HG02678 (cell line): Measurements from ENCODE around the gene LTBP1.
"Not testable (repeated sequence)": the region's sequence is repeated elsewhere in the genome, so short reads cannot be mapped to it uniquely, and the experiment has no call there.

Experiments used
- ATAC-seq: cut with Tn5 transposase; IDR thresholded peaks from one replicate; pipeline ENCODE4 v1.9.1; 2021; ENCODE audit warnings: mild to moderate bottlenecking, moderate library complexity; ENCODE audit not compliant: unreplicated experiment

Gene LTBP1

DNA sequence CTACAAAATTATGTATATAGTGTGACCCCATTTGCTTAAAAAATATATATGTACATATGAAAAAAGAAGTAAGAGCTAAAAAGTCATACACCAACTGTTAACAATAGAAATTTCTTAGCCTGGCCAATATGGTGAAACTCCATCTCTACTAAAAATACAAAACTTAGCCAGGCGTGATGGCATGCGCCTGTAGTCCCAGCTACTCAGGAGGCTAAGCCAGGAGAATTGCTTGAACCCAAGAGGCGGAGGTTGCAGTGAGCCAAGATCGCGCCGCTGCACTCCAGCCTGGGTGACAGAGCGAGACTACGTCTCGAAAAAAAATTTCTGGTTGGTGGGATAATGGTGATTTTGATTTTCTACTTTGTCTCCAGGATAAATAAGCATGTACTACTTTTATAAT, 495.3 kb downstream of the LTBP1 start:
- ATAC-seq: not testable (repeated sequence)

DNA sequence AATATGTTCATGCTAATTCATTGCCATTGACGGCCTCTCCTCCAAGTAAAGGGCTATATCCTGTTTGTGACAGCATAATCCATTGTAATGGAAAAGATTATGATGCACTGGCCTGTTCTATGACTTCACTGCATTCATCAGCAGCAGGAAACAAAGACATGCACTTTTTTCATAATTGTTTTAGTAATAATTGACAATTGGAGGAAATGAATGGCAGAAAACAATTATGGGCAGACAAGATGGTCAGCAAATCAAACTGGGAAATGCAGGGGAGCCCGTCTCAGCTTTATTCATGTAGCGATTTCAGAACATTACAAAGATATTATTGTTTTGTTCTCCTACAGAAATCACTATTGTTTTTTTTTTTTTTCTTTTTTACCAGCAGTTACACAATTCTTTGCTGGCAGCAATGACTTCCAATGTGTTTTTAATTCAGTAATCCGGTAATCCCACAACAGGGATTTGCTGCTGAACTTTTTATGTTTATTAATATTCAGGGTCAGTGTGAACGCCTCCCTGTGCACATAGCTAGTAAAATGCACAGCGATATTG, 495.9 kb downstream of the LTBP1 start:
- no peak for ATAC-seq

DNA sequence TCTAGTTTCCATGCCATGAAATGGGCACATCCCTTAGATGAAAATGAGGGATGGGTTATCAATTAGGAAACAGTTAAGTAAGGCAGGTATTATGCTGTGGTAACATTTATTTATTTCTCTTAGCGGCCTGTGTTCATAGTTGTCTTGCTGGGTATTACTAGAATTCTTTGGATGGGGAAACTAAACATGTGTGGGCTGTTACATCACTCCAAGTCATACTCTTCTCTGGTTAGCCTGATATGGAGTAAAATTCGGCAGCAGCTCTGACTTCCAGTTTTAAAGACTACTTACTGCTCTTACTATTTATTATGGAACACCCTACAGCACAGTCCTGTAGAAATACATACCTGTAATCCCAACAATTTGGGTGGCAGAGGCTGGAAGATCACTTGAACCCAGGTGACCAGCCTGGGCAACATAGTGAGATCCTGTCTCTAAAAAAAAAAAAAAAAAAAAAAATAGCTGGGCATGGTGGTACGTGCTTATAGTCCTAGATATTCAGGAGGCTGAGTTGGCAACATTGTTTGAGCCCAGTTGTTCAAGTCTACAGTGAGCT, 496.6 kb downstream of the LTBP1 start:
- ATAC-seq: no peak

DNA sequence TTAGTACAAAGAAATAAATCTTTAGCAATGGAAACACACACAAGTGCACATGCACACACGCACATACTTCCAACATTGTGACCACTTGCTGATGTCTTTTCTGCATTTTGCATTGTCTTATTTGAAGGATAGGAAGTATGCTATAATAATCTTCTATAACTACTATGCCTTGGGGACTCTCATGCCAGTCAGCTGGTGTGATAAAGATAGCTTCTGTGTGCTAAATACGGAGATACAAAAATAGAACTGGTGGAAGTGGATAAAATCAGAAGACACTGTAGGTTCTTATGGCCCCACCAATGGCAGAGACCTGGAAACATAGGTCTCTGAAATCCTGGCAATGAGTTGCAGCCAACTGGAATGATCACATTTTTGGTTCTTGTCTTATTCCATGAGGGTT, 498.2 kb downstream of the LTBP1 start:
- no peak for ATAC-seq

DNA sequence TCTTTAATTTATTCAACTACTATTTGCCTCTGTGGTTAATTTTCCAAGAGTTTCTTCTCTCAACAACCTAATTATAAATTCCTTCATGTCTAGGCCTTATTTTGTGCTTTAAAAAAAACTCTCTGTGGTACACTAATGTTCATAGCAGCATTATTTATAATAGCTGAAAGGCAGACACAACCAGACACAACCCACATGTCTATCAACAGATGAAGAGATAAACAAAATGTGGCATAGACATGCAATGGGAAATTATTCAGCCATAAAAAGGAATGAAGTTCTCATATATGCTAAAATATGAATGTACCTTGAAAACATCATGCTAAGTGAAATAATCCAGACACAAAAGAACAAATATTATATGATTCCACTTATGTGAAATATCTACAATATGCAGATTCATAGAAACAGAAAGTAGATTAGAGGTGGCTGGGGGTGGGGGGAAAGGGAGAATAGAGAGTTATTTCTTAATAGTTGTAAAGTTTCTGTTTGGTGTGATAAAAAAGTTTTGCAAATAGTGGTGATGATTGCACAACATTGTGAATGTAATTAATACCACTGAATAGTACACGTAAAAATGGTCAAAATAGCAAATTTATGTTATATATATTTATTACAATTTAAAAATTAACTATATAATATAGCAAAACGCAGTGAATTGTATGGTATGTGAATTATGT, 501.6 kb downstream of the LTBP1 start:
- no peak for ATAC-seq
